ENCODE data around the gene SUSD4. TPM values are rescaled to one million over a fixed set of nuclear protein-coding genes. Genes with fewer than 3 reads are reported as not detected.

Gene SUSD4
- not detected in 2 replicates for total RNA-seq
- long read RNA-seq = 0 reads

DNA sequence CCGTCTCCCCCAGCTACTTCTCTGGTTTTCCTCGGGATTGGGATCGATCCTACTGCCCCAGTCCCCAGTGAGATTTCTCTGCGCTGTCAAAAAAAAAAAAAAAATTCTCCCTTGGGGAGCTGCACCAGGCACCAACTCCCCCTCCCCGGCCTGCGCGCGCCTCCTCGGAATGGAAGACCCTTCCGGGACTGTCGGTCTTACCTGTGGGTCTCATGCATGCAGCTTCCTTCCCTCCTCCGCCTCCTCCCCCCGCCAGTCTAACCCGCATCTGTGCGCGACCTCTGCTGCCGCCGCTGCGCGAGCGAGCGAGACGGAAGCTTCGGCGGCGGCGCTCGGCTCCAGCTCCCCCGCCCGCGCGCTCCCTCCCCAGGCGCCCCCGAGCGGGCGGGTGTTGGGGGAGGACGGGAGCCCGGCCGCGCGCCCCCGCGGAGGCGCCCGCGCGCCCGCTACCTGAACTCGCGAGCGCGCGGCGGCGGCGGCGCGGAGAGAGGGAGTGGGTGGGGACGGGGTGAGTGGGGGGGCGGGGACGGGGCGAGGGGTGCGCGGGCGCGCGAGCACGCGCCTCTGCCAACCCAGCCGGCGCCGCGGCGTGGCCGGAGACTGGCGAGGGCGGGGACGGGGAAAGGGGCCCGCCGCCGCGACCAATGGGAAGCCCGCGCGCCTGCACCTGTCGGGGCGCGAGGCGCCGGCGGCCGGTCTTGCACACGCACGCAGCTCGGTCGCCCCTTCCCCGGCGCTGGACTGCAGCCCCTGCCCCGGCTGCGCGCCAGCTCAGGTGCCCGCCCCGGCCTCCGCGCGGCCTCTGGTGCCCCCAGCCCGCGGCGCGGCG, at the start of gene SUSD4:
Gene SUSD4 (minus strand): TSS at position 321 of the 829 bp plus-strand sequence. CDS start 751 bp downstream, outside the sequence.
- DNase-seq (ENCODE audit: extremely low spot score, unreplicated experiment) = no peak
- Mint-ChIP-seq H3K27ac (ENCODE audit: unreplicated experiment) (no peak within 1 kb of the TSS), H3K27me3 (ENCODE audit: unreplicated experiment) (peaks cover 53% of the 10 kb centered on the region), H3K9me3 (ENCODE audit: unreplicated experiment) (no peaks in the 10 kb centered on the region), H3K36me3 (ENCODE audit: unreplicated experiment) (no peaks in the 10 kb centered on the region), H3K4me3 (ENCODE audit: unreplicated experiment) (peak within 1 kb of the TSS; percentile 72), H3K4me1 (ENCODE audit: unreplicated experiment) (peaks cover 14% of the 10 kb centered on the region)
- TF ChIP-seq CTCF (IDR thresholded peaks at IDR 0.05) = no peak

DNA sequence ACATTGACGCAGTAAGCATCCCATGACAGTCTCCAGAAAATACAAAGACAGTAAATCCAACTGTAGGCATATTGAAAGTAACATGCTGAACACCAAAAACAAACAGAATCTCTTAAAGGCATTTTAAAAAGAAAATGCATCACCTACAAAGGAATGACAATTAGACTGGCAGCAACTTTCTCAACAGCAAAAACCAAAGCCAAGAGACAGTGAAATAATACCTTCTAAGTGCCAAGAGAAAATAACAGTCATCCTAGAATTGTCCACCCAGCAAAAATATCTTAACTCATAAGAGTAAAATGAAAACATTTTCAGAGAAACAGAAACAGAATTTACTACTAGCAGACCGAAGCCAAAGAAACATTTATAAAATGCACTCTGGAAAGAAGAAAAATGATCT, 49.2 kb upstream of the SUSD4 start:
- H3K9me3 Mint-ChIP-seq (ENCODE audit: unreplicated experiment) = no peaks in the 10 kb centered on the region
- H3K36me3 Mint-ChIP-seq (ENCODE audit: unreplicated experiment) = no peaks in the 10 kb centered on the region
- no peak for TF ChIP-seq CTCF (IDR thresholded peaks at IDR 0.05)
- no peak for DNase-seq (ENCODE audit: extremely low spot score, unreplicated experiment)
- no peak overlapping the region for H3K27ac Mint-ChIP-seq (ENCODE audit: unreplicated experiment)
- no peak overlapping the region for H3K4me3 Mint-ChIP-seq (ENCODE audit: unreplicated experiment)
- H3K27me3 Mint-ChIP-seq (ENCODE audit: unreplicated experiment) = no peaks in the 10 kb centered on the region
- no peaks in the 10 kb centered on the region for H3K4me1 Mint-ChIP-seq (ENCODE audit: unreplicated experiment)

GRCh38 chr1:223411710-223412109, 47.7 kb upstream of the SUSD4 start:
- no peak for DNase-seq (ENCODE audit: extremely low spot score, unreplicated experiment)
- Mint-ChIP-seq H3K27me3 (ENCODE audit: unreplicated experiment) (peaks cover 3% of the 10 kb centered on the region), H3K27ac (ENCODE audit: unreplicated experiment) (no peak overlapping the region), H3K36me3 (ENCODE audit: unreplicated experiment) (no peaks in the 10 kb centered on the region), H3K9me3 (ENCODE audit: unreplicated experiment) (peaks cover 1% of the 10 kb centered on the region), H3K4me3 (ENCODE audit: unreplicated experiment) (no peak overlapping the region), H3K4me1 (ENCODE audit: unreplicated experiment) (no peaks in the 10 kb centered on the region)
- no peak for TF ChIP-seq CTCF (IDR thresholded peaks at IDR 0.05)

GRCh38 chr1:223411309-223411708, 47.3 kb upstream of the SUSD4 start:
- Mint-ChIP-seq H3K9me3 (ENCODE audit: unreplicated experiment) (peaks cover 5% of the 10 kb centered on the region), H3K27me3 (ENCODE audit: unreplicated experiment) (peaks cover 3% of the 10 kb centered on the region), H3K4me1 (ENCODE audit: unreplicated experiment) (no peaks in the 10 kb centered on the region), H3K36me3 (ENCODE audit: unreplicated experiment) (no peaks in the 10 kb centered on the region), H3K4me3 (ENCODE audit: unreplicated experiment) (no peak overlapping the region), H3K27ac (ENCODE audit: unreplicated experiment) (no peak overlapping the region)
- no peak for TF ChIP-seq CTCF (IDR thresholded peaks at IDR 0.05)
- no peak for DNase-seq (ENCODE audit: extremely low spot score, unreplicated experiment)

DNA sequence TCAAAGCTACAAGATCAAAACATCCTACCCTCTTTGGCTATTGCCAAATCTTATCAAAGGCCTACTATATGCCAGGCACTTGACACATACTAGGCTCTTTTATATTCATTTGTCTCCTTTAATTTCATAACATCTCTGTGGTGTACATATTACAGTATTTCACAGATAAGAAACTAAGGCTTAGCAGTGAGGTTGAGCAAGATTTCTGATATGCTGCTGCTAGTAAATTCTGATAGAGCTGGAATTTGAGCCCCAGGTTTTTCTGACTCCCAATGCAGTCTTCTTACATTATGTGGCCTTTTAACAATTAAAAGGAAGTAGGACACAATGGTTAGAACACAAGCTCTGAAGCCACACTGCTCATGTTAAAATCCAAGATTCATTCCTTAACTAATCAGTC, 46.1 kb upstream of the SUSD4 start:
- H3K36me3 Mint-ChIP-seq (ENCODE audit: unreplicated experiment) = no peaks in the 10 kb centered on the region
- no peak overlapping the region for H3K27ac Mint-ChIP-seq (ENCODE audit: unreplicated experiment)
- TF ChIP-seq CTCF (IDR thresholded peaks at IDR 0.05) = no peak
- no peak for DNase-seq (ENCODE audit: extremely low spot score, unreplicated experiment)
- no peak overlapping the region for H3K4me3 Mint-ChIP-seq (ENCODE audit: unreplicated experiment)
- peaks cover 3% of the 10 kb centered on the region for H3K27me3 Mint-ChIP-seq (ENCODE audit: unreplicated experiment)
- H3K4me1 Mint-ChIP-seq (ENCODE audit: unreplicated experiment) = no peaks in the 10 kb centered on the region
- H3K9me3 Mint-ChIP-seq (ENCODE audit: unreplicated experiment) = peaks cover 9% of the 10 kb centered on the region

Data from osteocyte (in vitro differentiated cells).